ENCODE results near the gene AKT1S1. TPM values are rescaled to one million over a fixed set of nuclear protein-coding genes. Genes with fewer than 3 reads are reported as not detected.
"Not testable (repeated sequence)": the region's sequence is repeated elsewhere in the genome, so short reads cannot be mapped to it uniquely, and the experiment has no call there.

Gene AKT1S1
- 52.2 TPM for polyA plus RNA-seq (2012; ENCODE audit: insufficient read depth, insufficient read length, low read depth)

DNA sequence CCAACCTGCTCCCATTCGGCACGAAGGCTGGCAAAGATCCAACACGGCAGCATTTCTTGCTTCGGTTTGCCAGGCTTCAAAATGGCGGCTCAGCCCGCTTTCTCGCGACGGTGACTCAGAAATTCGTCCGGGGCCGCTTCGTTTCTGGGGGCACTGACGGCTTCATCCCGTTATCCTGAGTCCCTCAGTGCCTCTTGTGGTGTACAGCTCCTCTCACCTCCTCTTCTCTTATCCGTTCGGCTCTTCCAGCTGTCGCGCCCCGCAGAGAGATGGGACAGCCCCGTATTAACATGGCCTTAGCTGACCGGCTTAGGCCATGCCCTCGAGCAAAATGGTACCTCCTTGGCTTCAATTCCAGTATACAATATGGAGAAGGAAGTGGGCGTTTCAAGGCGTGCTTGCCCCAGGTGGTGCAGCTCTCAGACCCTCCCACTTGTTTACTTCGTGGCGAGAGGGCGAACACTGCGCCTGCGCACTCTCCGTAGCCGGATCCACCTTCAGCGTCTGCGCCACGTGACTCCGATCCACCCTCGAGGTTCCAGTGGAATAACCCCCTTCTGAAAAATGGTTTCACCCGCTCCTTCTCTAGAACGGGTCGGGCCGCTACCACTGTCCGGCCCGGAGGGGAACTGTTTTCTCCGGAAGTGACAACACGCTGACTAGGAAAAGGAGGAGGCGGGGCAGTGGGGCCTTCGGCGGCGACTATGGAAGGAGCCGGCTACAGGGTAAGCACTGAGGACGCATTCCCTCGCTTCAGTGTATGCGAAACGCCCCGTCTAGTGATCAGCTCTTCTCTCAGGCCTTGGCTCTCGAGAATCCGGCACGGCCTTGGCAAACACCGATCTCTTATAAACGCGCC, at the start of gene AKT1S1, which contains the start of gene TBC1D17:
Gene AKT1S1 (minus strand): TSS at position 336 of the 859 bp plus-strand sequence. CDS start 4,060 bp downstream, outside the sequence.
Gene TBC1D17 (plus strand): TSS at position 683 of the 859 bp plus-strand sequence. CDS start 22 bp downstream, at position 705.
- Histone ChIP-seq H3K4me1 (no peaks in the 10 kb centered on the region), H3K27me3 (no peaks in the 10 kb centered on the region), H3K36me3 (peaks cover 6% of the 10 kb centered on the region; the same call in 1 of the 2 replicates), H3K4me3 (ENCODE audit: low read depth, low read length) (peak within 1 kb of the TSS; percentile 94), H3K9me3 (no peaks in the 10 kb centered on the region)
- TF ChIP-seq, protein P1, sequence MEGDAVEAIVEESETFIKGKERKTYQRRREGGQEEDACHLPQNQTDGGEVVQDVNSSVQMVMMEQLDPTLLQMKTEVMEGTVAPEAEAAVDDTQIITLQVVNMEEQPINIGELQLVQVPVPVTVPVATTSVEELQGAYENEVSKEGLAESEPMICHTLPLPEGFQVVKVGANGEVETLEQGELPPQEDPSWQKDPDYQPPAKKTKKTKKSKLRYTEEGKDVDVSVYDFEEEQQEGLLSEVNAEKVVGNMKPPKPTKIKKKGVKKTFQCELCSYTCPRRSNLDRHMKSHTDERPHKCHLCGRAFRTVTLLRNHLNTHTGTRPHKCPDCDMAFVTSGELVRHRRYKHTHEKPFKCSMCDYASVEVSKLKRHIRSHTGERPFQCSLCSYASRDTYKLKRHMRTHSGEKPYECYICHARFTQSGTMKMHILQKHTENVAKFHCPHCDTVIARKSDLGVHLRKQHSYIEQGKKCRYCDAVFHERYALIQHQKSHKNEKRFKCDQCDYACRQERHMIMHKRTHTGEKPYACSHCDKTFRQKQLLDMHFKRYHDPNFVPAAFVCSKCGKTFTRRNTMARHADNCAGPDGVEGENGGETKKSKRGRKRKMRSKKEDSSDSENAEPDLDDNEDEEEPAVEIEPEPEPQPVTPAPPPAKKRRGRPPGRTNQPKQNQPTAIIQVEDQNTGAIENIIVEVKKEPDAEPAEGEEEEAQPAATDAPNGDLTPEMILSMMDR (IDR thresholded peaks at IDR 0.05; ENCODE audit: low read depth, low read length), result no peak
- peak; percentile 98 for DNase-seq

DNA sequence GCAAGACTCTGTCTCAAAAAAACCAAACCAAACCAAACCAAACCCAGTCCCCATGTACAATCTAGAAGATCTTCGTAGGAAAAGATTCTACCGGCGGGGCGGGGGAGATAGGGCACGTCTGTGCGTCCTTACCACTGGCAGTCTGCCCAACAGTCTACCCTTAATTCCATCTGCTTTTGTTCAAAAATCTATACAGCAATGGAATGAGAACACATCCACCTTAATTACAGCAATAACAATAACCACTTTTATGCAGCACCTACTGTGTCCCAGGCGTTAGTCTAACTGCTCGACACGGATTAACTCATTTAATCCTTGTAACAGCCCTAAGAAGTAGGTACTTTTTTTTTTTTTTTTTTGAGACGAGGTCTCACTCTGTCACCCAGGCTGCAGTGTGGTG, 49.4 kb upstream of the AKT1S1 start:
- H3K27me3 ChIP-seq, result no peaks in the 10 kb centered on the region
- H3K9me3 ChIP-seq, result no peaks in the 10 kb centered on the region
- peaks cover 62% of the 10 kb centered on the region for H3K36me3 ChIP-seq
- H3K4me1 ChIP-seq, result peaks cover 14% of the 10 kb centered on the region
- DNase-seq, result no peak
- H3K4me3 ChIP-seq (ENCODE audit: low read depth, low read length), result no peak overlapping the region
- TF ChIP-seq, protein P1 (IDR thresholded peaks at IDR 0.05; ENCODE audit: low read depth, low read length), result no peak

DNA sequence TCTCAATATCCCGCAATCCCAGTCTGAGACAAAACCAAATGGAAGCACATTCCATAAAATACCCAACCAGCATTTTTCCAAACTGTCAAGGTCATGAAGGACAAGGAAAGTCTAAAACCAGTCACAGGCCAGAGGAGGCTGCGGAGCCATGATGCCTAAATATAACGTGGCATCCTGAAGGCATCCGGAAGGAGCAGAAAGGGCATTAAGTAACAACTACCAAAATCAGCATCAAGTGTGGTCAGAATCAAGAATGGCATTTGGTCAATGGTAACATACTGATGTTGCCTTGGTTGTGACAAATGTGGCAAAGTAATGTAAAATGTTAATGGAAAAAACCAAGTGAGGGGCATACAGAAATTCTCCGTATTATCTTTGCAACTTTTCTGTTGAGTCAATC, 48.3 kb upstream of the AKT1S1 start:
- H3K27me3 ChIP-seq, result no peaks in the 10 kb centered on the region
- no peak overlapping the region for H3K4me3 ChIP-seq (ENCODE audit: low read depth, low read length)
- TF ChIP-seq, protein P1 (IDR thresholded peaks at IDR 0.05; ENCODE audit: low read depth, low read length), result no peak
- peaks cover 14% of the 10 kb centered on the region for H3K4me1 ChIP-seq
- H3K36me3 ChIP-seq, result peaks cover 72% of the 10 kb centered on the region
- no peak for DNase-seq
- H3K9me3 ChIP-seq, result no peaks in the 10 kb centered on the region

DNA sequence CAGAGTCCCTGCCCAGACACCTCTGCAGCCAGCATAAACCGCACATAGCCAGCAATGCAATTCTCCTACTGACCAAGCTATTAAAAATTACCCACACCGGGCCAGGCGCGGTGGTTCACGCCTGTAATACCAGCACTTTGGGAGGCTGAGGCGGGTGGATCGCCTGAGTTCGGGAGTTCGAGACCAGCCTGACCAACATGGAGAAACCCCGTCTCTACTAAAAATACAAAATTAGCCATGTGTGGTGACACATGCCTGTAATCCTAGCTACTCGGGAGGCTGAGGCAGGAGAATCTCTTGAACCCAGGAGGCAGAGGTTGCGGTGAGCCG, 47.7 kb upstream of the AKT1S1 start:
- Histone ChIP-seq H3K36me3 (peaks cover 77% of the 10 kb centered on the region), H3K4me1 (peaks cover 14% of the 10 kb centered on the region), H3K4me3 (ENCODE audit: low read depth, low read length) (peak overlapping the region; percentile 13; the same call in 1 of the 2 replicates)
- DNase-seq, H3K9me3 ChIP-seq, H3K27me3 ChIP-seq: not testable (repeated sequence)

- Histone ChIP-seq H3K9me3 (no peaks in the 10 kb centered on the region), H3K27me3 (no peaks in the 10 kb centered on the region), H3K36me3 (peaks cover 82% of the 10 kb centered on the region), H3K4me3 (ENCODE audit: low read depth, low read length) (peak overlapping the region; percentile 13), H3K4me1 (peaks cover 14% of the 10 kb centered on the region)
- peak; percentile 40 for DNase-seq
- TF ChIP-seq, protein P1 (IDR thresholded peaks at IDR 0.05; ENCODE audit: low read depth, low read length), result no peak
Measured at GRCh38 chr19:49924004-49924880, 47.1 kb upstream of the AKT1S1 start.
